ENCODE results near the gene KIAA0930.
A peak's percentile ranks its signal among the peaks of the same experiment; 100 is the strongest.

KIAA0930 gene

GRCh38 chr22:45216133-45217003 lies 24.3 kb downstream of the KIAA0930 start:
- DNase-seq = peak; percentile 87

- peak in 1 of 2 experiments; percentile 40 for DNase-seq
These were observed 27.5 kb downstream of the KIAA0930 start for GRCh38 chr22:45212992-45213751.

GRCh38 chr22:45212306-45212709 lies 28.4 kb downstream of the KIAA0930 start:
- peak; percentile 77 to 78 for DNase-seq

- DNase-seq = no peak
These were observed 28.8 kb downstream of the KIAA0930 start for GRCh38 chr22:45211848-45212247.

GRCh38 chr22:45211435-45211834 lies 29.3 kb downstream of the KIAA0930 start:
- no peak for DNase-seq

- no peak for DNase-seq
These were observed 29.7 kb downstream of the KIAA0930 start for GRCh38 chr22:45210991-45211390.

- DNase-seq = no peak
These were observed 30.1 kb downstream of the KIAA0930 start for GRCh38 chr22:45210577-45210976.

- DNase-seq = no peak
These were observed 30.5 kb downstream of the KIAA0930 start for GRCh38 chr22:45210174-45210573.

GRCh38 chr22:45208993-45209838 lies 31.5 kb downstream of the KIAA0930 start:
- DNase-seq = peak in 1 of 2 experiments; percentile 40

- no peak for DNase-seq
These were observed 32.0 kb downstream of the KIAA0930 start for GRCh38 chr22:45208696-45208992.

- peak; percentile 72 to 78 for DNase-seq
These were observed 32.6 kb downstream of the KIAA0930 start for GRCh38 chr22:45207981-45208664.

- no peak for DNase-seq
These were observed 33.2 kb downstream of the KIAA0930 start for GRCh38 chr22:45207533-45207932.

GRCh38 chr22:45206233-45206632 lies 34.5 kb downstream of the KIAA0930 start:
- no peak for DNase-seq

- no peak for DNase-seq
These were observed 35.3 kb downstream of the KIAA0930 start for GRCh38 chr22:45205276-45205925.

GRCh38 chr22:45204819-45205218 lies 35.9 kb downstream of the KIAA0930 start:
- no peak for DNase-seq

GRCh38 chr22:45204241-45204640 lies 36.5 kb downstream of the KIAA0930 start:
- DNase-seq = no peak

- DNase-seq = no peak
These were observed 37.3 kb downstream of the KIAA0930 start for GRCh38 chr22:45203150-45203951.

- no peak for DNase-seq
These were observed 38.2 kb downstream of the KIAA0930 start for GRCh38 chr22:45202333-45203149.

- DNase-seq = no peak
These were observed 38.9 kb downstream of the KIAA0930 start for GRCh38 chr22:45201678-45202332.

Measured in SHP77 (cell line).